GM18508 (cell line): ENCODE measurements around the gene HPCAL1.
"Not testable (repeated sequence)": the region's sequence is repeated elsewhere in the genome, so short reads cannot be mapped to it uniquely, and the experiment has no call there.

Experiments used
- ATAC-seq: cut with Tn5 transposase; IDR thresholded peaks from one replicate; pipeline ENCODE4 v1.9.1; 2021; ENCODE audit warnings: moderate number of reproducible peaks; ENCODE audit not compliant: insufficient read depth, unreplicated experiment

HPCAL1 gene

DNA sequence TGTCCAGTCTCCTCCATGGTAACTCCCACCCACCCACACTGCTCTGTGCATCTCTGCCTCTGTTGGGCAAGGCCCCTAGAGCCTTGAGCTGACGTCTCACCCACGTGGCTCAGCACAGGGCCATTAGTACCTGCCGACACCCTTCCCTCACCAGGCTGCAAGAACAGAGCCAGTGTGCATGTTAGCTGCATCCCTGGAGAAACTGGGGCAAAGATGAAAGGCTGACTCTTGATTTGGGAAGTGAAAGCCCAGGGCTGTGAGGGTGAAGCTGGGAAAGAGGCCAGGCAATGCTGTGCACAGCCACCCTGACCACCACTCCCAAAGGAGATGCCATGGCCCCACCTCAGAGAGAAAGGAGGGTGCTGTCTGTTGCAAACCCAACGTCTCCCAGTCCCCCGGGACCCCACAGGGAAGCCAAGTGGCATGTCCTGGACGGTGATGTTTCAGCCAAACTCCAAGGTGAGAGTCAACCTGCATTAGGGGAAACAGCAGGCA, 20.0 kb upstream of the HPCAL1 start:
- ATAC-seq, result no peak

GRCh38 chr2:10283106-10284062, 19.3 kb upstream of the HPCAL1 start:
- no peak for ATAC-seq

DNA sequence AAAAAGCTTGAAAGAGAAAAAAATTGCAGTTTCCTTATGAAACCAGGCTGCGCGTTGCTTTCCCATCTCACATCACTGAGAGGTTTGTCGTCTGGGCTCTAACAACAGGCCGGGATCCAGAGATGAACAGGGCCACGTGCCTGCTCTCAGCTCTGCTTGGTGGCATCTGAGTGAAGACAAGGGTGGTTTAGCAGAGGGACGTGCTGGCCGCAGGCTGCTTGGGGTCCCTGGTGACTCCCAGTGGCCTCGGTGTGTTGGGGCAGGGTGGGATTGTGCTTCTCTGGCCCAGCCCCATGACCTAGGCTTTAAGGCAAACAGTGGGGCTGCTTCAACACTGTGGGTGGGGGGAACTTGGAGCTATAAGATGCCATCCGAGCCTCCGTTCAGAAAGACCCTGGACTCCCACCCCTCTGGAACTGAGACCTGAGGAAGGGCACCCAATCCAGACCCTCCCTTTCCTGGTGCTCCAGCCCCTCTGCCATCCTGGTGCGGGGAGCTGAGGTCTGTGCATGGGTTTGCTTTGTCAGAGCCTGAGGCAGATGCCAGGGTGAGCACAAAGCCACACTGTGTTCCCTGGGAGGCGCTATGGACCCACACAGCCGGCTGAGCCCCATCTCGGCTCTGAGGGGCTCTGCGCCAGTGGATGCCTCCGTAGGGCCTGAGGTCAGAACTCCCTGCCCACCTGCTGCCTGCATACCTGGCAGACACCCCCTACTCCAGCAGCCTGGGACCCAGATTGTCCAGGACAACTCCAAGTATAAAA, 18.4 kb upstream of the HPCAL1 start:
- no peak for ATAC-seq

GRCh38 chr2:10285191-10285555, 17.5 kb upstream of the HPCAL1 start:
- no peak for ATAC-seq

DNA sequence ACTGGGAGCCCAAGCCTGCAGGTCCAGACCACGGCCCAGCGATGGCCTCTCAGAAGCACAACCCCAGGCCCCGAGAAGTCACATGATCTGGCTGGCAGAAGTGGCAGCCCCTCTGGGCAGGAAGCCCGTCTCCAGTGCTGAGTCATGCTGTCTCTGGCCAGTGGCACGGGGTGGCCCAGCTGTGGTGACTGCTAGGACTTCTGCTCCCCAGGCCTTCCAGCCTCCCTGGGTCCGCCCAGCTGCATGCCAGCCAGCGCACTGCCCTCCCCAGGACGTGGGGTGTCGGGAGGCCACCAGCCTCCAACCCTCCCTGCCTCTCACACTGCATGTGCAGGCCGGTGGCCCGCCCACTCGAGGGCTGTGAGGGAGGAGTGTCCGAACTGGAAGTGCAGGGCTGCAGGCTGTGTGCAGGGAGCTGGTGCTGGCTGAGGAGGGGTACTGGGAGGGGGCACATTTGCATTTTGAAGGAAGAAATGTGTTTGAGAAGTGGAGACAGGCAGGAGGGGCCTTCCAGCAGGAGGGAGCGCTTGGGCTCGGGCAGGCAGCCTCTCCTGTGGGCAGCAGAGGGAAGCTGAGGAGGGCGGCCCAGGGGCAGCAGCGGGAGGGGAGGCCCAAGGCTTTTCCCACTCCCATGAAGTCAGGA, 17.0 kb upstream of the HPCAL1 start:
- no peak for ATAC-seq

DNA sequence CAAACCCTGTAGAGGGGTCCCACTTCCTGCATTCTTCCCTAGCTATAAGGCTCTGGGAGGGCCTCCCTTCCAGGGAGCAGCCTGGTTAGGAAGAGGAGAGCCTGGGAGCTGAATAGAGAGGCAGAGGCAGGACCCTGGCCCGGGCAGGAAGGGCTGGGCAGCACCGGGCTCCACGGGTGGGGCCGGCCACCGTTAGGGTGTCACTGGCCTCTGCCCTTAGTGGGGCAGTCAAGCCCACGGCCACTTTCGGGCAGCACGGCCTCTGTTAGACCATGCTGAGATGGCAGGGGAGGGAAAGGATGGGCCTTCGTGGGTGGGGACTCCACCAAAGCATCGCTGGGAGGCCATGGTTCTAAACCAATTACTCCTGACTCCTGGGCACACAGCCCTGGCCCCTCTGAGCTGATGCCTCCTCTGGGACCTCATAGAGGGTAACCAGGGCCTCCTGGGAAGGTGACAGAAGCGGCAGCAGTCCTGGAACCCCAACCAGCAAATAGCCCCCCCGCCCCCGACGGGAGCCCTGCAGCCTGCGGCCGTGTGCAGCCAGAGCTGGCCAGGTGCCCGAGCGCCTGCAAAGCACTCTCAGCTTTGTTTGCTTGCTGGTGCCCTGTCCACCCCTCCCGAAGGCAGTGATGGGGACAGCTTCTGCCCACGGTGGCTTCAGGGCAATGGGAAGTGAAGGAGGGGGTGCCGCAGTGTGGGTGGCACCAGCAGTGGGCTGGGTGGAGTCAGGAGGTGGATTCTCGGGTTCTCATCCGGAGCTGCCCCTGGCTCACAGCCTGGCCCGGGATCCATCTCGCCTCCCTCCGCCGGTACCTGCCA, 16.3 kb upstream of the HPCAL1 start:
- no peak for ATAC-seq

GRCh38 chr2:10287761-10288160, 14.9 kb upstream of the HPCAL1 start:
- no peak for ATAC-seq

DNA sequence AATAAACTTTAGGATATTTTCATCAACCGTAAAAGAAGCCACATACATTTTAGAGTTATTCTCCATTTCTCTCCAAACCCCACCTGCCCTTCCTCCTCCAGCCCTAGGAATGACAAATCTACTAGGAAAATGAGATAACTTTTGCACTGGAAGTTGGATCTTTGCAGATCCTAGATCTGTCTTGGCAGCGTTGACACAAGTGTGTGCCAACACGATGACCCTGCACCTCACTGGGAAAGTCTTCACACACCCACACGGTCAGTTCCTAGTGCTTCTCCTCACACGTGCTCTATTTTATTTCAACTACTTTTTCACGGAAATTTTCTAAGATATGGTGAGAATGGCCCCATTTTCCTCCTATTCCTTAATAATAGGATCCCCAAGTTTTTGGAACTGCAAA, 14.1 kb upstream of the HPCAL1 start:
- ATAC-seq, result no peak

DNA sequence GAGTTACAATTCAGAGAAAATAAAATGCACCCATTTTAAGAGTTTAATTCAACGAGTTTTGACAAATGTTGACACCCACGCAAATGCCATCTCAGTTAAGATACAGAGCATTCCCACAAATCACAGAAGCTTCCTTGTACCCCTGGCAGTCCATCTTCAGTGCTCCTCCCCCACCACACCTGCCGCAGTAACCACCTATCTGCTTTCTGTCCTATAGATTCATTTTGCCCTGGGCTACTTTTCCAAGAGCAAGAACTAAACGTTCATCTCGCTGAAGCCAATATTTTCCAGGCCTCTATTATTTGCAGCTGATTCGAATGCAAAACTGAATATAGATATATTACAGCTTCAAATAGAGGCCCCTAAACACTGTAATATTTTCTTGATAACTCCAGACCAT, 13.4 kb upstream of the HPCAL1 start:
- ATAC-seq, result no peak

DNA sequence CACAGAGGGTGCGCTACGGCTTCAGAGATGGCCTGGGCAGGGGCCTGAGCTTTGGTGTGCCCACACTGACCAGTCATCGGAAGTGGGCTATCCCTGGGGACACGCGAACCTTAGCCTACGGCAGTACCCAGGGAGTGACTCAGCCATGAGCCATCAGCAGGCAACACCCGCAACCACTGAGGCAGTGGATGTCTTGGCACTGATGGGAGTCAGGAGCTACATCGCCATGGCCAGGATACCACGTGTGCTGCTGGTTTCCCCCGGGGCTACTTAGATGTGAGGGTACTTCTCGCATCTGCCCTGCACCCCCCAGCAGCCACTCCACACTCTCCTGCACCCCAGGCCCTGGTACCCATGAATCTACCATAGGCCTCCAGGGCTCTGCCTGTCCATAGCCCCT, 12.8 kb upstream of the HPCAL1 start:
- ATAC-seq, result no peak

DNA sequence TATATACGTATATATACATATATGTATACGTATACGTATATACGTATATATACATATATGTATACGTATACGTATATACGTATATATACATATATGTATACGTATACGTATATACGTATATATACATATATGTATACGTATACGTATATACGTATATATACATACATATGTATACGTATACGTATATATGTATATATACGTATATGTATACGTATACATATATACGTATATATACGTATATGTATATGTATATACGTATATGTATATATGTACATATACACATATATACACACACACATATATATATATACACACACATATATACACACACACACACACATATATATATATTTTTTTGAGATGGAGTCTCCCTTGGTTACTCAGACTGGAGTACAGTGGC, 11.3 kb upstream of the HPCAL1 start:
- ATAC-seq, result not testable (repeated sequence)

DNA sequence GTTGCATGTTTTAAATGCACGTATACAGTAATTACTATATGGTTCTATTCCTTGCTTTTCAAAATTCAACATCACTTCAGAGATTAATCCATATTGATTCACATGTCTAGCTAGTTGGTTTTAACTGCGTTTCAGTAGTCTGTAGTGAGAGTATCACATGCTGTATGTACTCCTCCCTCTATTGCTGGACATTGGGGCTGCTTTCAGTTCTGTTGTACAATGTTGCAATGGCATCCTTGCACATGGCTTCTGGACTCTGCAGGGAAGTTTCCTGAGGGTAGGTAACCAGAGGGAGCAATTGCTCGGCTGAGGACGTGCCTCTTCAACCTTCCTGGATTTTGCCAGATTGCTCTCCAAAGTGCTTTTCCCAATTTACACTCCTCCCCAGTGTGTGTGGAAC, 10.7 kb upstream of the HPCAL1 start:
- no peak for ATAC-seq

DNA sequence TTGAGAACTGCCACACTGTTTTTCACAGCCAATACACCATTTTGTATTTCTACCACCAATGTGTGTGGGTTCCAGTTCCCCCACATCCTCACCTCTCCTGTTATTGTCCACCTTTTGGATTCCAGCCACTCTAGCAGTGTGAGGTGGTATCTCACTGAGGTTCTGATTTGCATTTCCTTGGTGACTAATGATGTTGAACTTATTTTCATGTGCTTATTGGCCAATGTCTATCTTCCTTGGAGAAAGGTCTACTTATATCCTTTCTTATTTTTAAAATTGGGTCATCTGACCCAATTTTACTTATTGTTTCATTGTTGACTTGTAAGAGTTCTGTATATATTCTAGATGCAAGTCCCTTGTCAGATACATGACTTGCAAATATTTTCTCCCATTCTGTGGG, 9.1 kb upstream of the HPCAL1 start:
- no peak for ATAC-seq

- ATAC-seq, result no peak
Observed at GRCh38 chr2:10294077-10294476, 8.6 kb upstream of the HPCAL1 start.

- ATAC-seq, result not testable (repeated sequence)
Observed at GRCh38 chr2:10295649-10296048, 7.1 kb upstream of the HPCAL1 start.

DNA sequence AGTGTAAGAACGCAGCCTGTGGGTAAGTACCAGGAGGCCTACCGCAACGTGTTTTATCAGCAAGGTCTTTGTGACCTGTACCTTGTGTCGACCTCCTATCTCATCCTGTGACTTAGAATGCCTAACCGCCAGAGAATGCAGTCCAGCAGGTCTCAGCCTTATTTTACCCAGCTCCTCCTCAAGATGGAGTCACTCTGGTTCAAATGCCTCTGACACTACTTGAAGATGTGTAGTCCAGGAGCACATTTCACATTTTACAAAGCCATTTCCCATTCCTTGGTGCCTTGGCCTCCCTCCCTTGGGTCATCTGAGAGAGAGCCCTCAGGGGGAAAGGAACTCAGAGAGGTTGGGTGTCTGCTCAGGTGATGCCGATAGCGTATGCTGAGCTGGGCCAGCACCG, 6.6 kb upstream of the HPCAL1 start:
- ATAC-seq, result no peak

DNA sequence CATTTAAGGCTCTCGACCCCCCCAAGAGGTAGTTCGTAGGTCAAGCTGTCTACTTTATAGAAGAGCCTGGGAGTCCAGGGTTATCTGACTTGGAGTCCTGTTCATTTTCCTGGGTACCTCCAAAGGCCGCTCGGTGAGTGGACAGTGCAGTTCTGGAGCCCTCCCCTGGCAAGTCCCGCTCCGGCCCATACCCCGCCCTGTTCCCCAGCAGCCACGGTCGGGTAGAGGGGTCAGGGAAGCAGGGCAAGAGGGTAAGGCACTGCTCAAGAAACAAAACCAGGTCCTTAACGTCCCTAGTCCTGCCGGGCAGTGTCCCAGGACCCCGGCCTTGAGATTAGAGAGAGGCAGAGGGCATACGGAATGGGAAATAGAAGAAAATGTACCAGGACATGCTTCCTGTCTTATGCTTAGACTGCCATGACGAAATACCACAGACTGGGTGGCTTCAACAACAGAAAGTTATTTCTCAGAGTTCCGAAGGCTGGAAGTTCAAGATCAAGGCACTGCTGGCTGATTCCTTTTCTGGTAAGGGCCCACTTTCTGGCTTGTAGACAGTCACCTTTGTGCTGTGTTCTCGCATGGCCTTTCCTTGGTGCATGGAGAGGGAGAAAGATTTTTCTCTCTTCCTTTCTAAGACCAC, 5.4 kb upstream of the HPCAL1 start:
- ATAC-seq, result no peak

GRCh38 chr2:10297959-10298531, 4.7 kb upstream of the HPCAL1 start:
- no peak for ATAC-seq

- ATAC-seq, result not testable (repeated sequence)
Observed at GRCh38 chr2:10298777-10299176, 3.9 kb upstream of the HPCAL1 start.
